HL-60 (cell line): Measurements from ENCODE around the gene OR51B5.

Experiments used
- GABPA ChIP-seq: IDR thresholded peaks from 2 replicates; pipeline ENCODE4 v1.6.1; 2012; ENCODE audit warnings: low read depth
- POLR2AphosphoS5 ChIP-seq: IDR thresholded peaks from 2 replicates; pipeline ENCODE4 v1.6.1; 2012; ENCODE audit warnings: low read depth
- SPI1 ChIP-seq: IDR thresholded peaks from 2 replicates; pipeline ENCODE4 v1.6.1; 2012; ENCODE audit warnings: low read depth, mild to moderate bottlenecking, borderline replicate concordance
- TF ChIP-seq, protein P1 (sequence below): IDR thresholded peaks from one replicate; pipeline ENCODE4 v1.5.1; 2011; ENCODE audit warnings: low read length, control low read depth, inconsistent platforms; ENCODE audit not compliant: insufficient read depth
- TF ChIP-seq, protein P2 (sequence below): IDR thresholded peaks from 2 replicates; pipeline ENCODE4 v1.6.1; 2012; ENCODE audit warnings: low read depth; ENCODE audit not compliant: insufficient replicate concordance

DNA sequence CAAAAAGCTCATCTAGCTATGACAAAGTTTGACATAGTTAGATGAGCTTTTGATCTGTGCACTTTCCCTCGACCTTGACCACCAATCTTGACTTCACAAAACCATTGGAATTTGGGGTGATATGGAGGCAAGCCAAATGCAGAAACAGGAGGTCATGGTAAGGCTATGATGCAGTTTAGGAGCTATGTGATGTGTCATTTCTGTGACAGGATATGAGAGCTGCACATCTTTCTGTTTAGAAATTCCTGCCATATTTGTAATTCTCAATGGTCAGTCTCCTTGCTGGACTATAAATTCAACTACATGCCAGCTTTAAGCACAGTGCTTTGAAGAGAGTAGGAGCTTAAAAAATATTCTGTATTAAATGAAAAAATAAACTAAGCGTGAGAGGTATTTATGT is 20.9 kb upstream of the OR51B5 start:
- TF ChIP-seq, protein P1, sequence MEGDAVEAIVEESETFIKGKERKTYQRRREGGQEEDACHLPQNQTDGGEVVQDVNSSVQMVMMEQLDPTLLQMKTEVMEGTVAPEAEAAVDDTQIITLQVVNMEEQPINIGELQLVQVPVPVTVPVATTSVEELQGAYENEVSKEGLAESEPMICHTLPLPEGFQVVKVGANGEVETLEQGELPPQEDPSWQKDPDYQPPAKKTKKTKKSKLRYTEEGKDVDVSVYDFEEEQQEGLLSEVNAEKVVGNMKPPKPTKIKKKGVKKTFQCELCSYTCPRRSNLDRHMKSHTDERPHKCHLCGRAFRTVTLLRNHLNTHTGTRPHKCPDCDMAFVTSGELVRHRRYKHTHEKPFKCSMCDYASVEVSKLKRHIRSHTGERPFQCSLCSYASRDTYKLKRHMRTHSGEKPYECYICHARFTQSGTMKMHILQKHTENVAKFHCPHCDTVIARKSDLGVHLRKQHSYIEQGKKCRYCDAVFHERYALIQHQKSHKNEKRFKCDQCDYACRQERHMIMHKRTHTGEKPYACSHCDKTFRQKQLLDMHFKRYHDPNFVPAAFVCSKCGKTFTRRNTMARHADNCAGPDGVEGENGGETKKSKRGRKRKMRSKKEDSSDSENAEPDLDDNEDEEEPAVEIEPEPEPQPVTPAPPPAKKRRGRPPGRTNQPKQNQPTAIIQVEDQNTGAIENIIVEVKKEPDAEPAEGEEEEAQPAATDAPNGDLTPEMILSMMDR = no peak
- TF ChIP-seq SPI1 (no peak), GABPA (no peak), POLR2AphosphoS5 (no peak)
- TF ChIP-seq, protein P2, sequence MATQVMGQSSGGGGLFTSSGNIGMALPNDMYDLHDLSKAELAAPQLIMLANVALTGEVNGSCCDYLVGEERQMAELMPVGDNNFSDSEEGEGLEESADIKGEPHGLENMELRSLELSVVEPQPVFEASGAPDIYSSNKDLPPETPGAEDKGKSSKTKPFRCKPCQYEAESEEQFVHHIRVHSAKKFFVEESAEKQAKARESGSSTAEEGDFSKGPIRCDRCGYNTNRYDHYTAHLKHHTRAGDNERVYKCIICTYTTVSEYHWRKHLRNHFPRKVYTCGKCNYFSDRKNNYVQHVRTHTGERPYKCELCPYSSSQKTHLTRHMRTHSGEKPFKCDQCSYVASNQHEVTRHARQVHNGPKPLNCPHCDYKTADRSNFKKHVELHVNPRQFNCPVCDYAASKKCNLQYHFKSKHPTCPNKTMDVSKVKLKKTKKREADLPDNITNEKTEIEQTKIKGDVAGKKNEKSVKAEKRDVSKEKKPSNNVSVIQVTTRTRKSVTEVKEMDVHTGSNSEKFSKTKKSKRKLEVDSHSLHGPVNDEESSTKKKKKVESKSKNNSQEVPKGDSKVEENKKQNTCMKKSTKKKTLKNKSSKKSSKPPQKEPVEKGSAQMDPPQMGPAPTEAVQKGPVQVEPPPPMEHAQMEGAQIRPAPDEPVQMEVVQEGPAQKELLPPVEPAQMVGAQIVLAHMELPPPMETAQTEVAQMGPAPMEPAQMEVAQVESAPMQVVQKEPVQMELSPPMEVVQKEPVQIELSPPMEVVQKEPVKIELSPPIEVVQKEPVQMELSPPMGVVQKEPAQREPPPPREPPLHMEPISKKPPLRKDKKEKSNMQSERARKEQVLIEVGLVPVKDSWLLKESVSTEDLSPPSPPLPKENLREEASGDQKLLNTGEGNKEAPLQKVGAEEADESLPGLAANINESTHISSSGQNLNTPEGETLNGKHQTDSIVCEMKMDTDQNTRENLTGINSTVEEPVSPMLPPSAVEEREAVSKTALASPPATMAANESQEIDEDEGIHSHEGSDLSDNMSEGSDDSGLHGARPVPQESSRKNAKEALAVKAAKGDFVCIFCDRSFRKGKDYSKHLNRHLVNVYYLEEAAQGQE = no peak
